ENCODE measurements around the gene GUK1. TPM values are rescaled to one million over a fixed set of nuclear protein-coding genes. Genes with fewer than 3 reads are reported as not detected.

Gene GUK1
- total and polyA plus RNA-seq, 2 of the 8 experiments (the other 6 are each of a cell fraction or from before 2014, with no cell fraction given): 68.5 to 183 TPM

- no peak for TF ChIP-seq CHD7 (IDR thresholded peaks at IDR 0.05; ENCODE audit: insufficient replicate concordance, low read length)
These were observed 37.9 kb upstream of the GUK1 start (continued) for GRCh38 chr1:228101994-228102790.
